GM18867 (cell line): ENCODE results near the gene OR2V1.

Experiments
- ATAC-seq: cut with Tn5 transposase; IDR thresholded peaks from one replicate; pipeline ENCODE4 v1.9.1; 2021; ENCODE audit warnings: mild to moderate bottlenecking, moderate library complexity; ENCODE audit not compliant: unreplicated experiment

OR2V1 gene

GRCh38 chr5:181084621-181085195, 46.3 kb downstream of the OR2V1 start:
- ATAC-seq, result no peak

- ATAC-seq, result no peak
Observed at GRCh38 chr5:181081989-181082388, 49.0 kb downstream of the OR2V1 start.

GRCh38 chr5:181076920-181077319, 54.0 kb downstream of the OR2V1 start:
- no peak for ATAC-seq
